Measurements from ENCODE around the gene NES.

- no peak for TF ChIP-seq POLR2A (IDR thresholded peaks at IDR 0.05)
- no peak for TF ChIP-seq CTCF (IDR thresholded peaks at IDR 0.05)
Measured at GRCh38 chr1:156692441-156692924, 15.3 kb upstream of the NES start.

All from thyroid gland (tissue), 4 donors.